Parathyroid adenoma (tissue), 2 donors: ENCODE measurements around the gene NUP42.
A peak's percentile ranks its signal among the peaks of the same experiment; 100 is the strongest.
"Not testable (repeated sequence)": the region's sequence is repeated elsewhere in the genome, so short reads cannot be mapped to it uniquely, and the experiment has no call there.

Experiments used
- H2AFZ ChIP-seq: fragments of 300-600 bp; sonication (generic); one replicate; pipeline ENCODE4 v1.7.0; 2017; ENCODE audit warnings: antibody characterized with exemption, mild to moderate bottlenecking
- H3K27ac ChIP-seq: fragments of 300-600 bp; sonication (generic); one replicate; pipeline ENCODE4 v1.7.0; 2017
- H3K27me3 ChIP-seq: fragments of 300-600 bp; sonication (generic); one replicate; pipeline ENCODE4 v1.7.0; 2017; ENCODE audit warnings: low read length; ENCODE audit not compliant: control insufficient read depth, insufficient read depth
- H3K36me3 ChIP-seq: fragments of 300-600 bp; sonication (generic); one replicate; pipeline ENCODE4 v1.7.0; 2017; ENCODE audit warnings: low read length; ENCODE audit not compliant: control insufficient read depth, insufficient read depth
- H3K4me1 ChIP-seq: fragments of 300-600 bp; sonication (generic); one replicate; pipeline ENCODE4 v1.7.0; 2017; ENCODE audit warnings: control low read depth
- H3K4me2 ChIP-seq: fragments of 300-600 bp; sonication (generic); one replicate; pipeline ENCODE4 v1.7.0; 2017; ENCODE audit warnings: low read length
- H3K4me3 ChIP-seq: fragments of 300-600 bp; sonication (generic); one replicate; pipeline ENCODE4 v1.7.0; 2017; ENCODE audit warnings: low read depth, low read length
- H3K79me2 ChIP-seq: fragments of 300-600 bp; sonication (generic); one replicate; pipeline ENCODE4 v1.7.0; 2017; ENCODE audit warnings: control low read depth
- H3K9ac ChIP-seq: fragments of 300-600 bp; sonication (generic); one replicate; pipeline ENCODE4 v1.7.0; 2017; ENCODE audit warnings: mild to moderate bottlenecking
- H3K9me3 ChIP-seq: fragments of 300-600 bp; sonication (generic); one replicate; pipeline ENCODE4 v1.7.0; 2017; ENCODE audit warnings: low read length; ENCODE audit not compliant: control insufficient read depth
- TF ChIP-seq, protein P1 (sequence below): fragments of 300-600 bp; sonication (generic); IDR thresholded peaks from one replicate; pipeline ENCODE4 v1.7.0; 2017; ENCODE audit warnings: antibody characterized with exemption, mild to moderate bottlenecking
- donor health status: primary hyperparathyroidism.

Gene NUP42

DNA sequence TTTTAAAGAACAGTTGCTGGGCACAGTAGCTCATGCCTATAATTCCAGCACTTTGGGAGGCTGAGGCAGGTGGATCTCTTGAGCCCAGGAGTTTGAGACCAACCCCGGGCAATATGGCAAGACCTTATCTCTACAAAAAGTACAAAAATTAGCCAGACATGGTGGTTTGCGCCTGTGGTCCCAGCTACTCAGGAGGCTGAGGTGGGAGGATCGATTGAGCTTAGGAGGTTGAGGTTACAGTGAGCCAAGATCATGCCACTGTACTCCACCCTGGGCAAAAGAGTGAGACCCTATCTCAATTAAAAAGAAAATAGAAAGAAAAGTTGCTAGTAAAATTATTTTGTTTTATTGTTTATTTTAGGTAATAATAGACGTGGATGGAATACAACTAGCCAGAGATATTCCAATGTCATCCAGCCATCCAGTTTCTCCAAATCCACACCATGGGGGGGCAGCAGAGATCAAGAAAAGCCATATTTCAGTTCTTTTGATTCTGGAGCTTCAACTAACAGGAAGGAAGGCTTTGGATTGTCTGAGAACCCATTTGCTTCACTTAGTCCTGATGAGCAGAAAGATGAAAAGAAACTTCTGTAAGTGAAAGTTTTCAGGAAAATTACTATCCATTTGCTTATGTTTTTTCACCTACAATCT lies 3.0 kb downstream of the NUP42 start:
- Histone ChIP-seq H3K4me2 (peak overlapping the region; percentile 10), H3K27me3 (no peaks in the 10 kb centered on the region), H3K4me3 (no peak overlapping the region), H3K9me3 (no peaks in the 10 kb centered on the region), H3K4me1 (no peaks in the 10 kb centered on the region), H3K36me3 (no peaks in the 10 kb centered on the region), H3K79me2 (peaks cover 4% of the 10 kb centered on the region), H3K9ac (no peak overlapping the region), H2AFZ (no peak overlapping the region), H3K27ac (no peak overlapping the region)
- TF ChIP-seq, protein P1, sequence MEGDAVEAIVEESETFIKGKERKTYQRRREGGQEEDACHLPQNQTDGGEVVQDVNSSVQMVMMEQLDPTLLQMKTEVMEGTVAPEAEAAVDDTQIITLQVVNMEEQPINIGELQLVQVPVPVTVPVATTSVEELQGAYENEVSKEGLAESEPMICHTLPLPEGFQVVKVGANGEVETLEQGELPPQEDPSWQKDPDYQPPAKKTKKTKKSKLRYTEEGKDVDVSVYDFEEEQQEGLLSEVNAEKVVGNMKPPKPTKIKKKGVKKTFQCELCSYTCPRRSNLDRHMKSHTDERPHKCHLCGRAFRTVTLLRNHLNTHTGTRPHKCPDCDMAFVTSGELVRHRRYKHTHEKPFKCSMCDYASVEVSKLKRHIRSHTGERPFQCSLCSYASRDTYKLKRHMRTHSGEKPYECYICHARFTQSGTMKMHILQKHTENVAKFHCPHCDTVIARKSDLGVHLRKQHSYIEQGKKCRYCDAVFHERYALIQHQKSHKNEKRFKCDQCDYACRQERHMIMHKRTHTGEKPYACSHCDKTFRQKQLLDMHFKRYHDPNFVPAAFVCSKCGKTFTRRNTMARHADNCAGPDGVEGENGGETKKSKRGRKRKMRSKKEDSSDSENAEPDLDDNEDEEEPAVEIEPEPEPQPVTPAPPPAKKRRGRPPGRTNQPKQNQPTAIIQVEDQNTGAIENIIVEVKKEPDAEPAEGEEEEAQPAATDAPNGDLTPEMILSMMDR, result peak; percentile 29

DNA sequence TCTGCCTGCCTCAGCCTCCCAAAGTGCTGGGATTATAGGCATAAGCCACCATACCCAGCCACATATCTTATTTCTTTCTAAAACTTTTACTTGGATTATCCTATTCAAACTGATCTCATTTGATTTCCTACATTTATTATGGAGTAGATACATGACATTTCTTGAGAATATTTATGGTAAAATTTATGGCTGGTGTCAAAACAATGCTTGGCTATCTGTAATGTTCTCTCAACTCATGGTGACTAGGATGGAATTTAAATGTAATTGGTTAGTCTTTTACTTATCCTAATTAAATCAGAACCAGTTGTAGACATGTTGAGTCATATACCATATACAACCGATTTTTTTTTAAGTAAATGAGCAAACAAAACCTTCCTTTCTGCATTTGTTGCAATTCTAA lies 4.1 kb downstream of the NUP42 start:
- no peak overlapping the region for H2AFZ ChIP-seq
- no peak overlapping the region for H3K4me3 ChIP-seq
- TF ChIP-seq, protein P1, result no peak
- peaks cover 5% of the 10 kb centered on the region for H3K4me1 ChIP-seq
- H3K4me2 ChIP-seq, result no peak overlapping the region
- no peaks in the 10 kb centered on the region for H3K27me3 ChIP-seq
- H3K79me2 ChIP-seq, result peaks cover 4% of the 10 kb centered on the region
- no peaks in the 10 kb centered on the region for H3K36me3 ChIP-seq
- no peaks in the 10 kb centered on the region for H3K9me3 ChIP-seq
- no peak overlapping the region for H3K27ac ChIP-seq
- no peak overlapping the region for H3K9ac ChIP-seq

DNA sequence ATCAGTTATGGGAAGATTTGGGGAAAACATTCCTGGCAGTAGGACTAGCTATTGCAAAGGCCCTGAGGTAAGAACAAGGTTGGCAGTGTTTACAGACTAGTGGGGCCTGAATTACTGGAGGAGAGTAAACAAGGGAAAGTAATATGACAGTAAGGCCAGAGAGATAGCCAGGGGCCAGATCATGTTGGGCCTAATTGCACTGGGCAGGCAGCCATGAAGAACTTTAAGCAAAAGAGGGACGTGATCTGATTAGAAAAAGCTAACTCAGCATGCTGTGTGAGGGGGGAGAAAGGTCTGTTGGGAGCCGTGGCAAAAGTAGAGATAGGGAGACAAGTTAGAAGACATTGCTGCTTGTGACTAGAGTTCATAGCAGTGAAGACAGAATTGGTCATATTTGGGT lies 9.2 kb downstream of the NUP42 start:
- peak overlapping the region; percentile 31 for H3K4me2 ChIP-seq
- no peaks in the 10 kb centered on the region for H3K9me3 ChIP-seq
- no peaks in the 10 kb centered on the region for H3K79me2 ChIP-seq
- TF ChIP-seq, protein P1, result no peak
- no peak overlapping the region for H3K4me3 ChIP-seq
- no peaks in the 10 kb centered on the region for H3K27me3 ChIP-seq
- H3K27ac ChIP-seq, result no peak overlapping the region
- H3K36me3 ChIP-seq, result no peaks in the 10 kb centered on the region
- H3K9ac ChIP-seq, result no peak overlapping the region
- no peak overlapping the region for H2AFZ ChIP-seq
- peaks cover 5% of the 10 kb centered on the region for H3K4me1 ChIP-seq

DNA sequence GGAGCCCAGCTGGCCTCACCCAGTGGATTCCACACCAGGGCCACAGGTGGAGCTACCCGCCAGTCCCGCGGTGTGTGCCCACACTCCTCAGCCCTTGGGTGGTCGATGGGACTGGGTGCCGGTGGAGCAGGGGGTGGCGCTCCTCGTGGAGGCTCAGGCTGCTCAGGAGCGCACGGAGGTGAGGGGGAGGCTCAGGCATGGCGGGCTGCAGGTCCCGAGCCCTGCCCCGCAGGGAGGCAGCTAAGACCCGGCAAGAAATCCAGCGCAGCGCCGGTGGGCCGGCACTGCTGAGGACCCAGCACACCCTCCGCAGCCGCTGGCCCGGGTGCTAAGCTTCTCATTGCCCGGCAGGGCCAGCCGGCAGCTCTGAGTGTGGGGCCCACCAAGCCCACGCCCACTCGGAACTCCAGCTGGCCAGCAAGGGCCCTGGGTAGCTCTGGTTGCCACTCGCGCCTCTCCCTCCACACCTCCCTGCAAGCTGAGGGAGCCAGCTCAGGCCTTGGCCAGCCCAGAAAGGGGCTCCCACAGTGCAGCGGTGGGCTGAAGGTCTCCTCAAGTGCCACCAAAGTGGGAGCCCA lies 11.9 kb downstream of the NUP42 start:
- not testable (repeated sequence) for H3K79me2 ChIP-seq, H3K4me3 ChIP-seq, H3K27ac ChIP-seq, H3K9ac ChIP-seq, H2AFZ ChIP-seq, H3K36me3 ChIP-seq, H3K4me2 ChIP-seq, H3K27me3 ChIP-seq, H3K4me1 ChIP-seq, H3K9me3 ChIP-seq

DNA sequence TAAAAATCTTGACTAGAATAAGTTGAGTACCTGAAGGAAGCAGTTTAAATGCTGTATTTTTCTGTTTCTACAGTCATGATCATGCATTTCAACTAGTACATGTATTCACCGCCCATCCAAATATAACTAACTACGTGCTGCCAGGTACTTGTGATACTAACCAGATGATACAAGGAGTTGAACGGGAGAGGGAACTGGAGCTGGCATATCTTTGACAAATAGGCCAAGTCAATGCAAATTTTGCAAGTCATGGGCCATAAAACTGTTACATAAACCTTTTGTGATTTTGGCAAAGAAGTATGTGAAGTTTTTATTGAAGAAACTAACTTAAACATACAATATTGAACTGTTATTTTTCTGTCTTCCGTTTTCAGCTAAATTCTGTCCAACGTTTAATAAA lies 14.5 kb downstream of the NUP42 start:
- Histone ChIP-seq H3K4me3 (no peak overlapping the region), H3K27ac (no peak overlapping the region), H3K27me3 (no peaks in the 10 kb centered on the region), H3K4me2 (no peak overlapping the region), H3K9me3 (no peaks in the 10 kb centered on the region), H3K4me1 (no peaks in the 10 kb centered on the region), H2AFZ (no peak overlapping the region), H3K79me2 (no peaks in the 10 kb centered on the region), H3K9ac (no peak overlapping the region), H3K36me3 (no peaks in the 10 kb centered on the region)
- TF ChIP-seq, protein P1, result no peak

DNA sequence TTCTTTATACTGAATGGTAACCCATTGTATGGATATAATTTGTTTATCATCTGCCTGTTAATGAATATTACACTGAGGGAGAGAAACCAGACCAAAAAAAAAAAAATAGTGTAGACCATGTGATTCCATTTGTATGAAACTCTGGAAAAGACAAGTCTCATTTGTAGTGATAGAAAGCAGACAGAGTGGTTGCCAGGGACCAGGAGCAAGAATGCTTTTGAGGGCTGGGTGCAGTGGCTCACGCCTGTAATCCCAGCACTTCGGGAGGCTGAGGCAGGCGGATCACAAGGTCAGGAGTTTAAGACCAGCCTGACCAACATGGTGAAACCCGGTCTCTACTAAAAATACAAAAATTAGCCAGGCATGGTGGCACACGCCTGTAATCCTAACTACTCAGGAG lies 15.9 kb downstream of the NUP42 start:
- H3K36me3 ChIP-seq, H3K4me1 ChIP-seq, H3K9ac ChIP-seq, H3K27me3 ChIP-seq, H3K79me2 ChIP-seq, H3K4me3 ChIP-seq, H2AFZ ChIP-seq, H3K4me2 ChIP-seq, H3K27ac ChIP-seq, H3K9me3 ChIP-seq: not testable (repeated sequence)
